Measurements from ENCODE around the gene STIM2.
"Not testable (repeated sequence)": the region's sequence is repeated elsewhere in the genome, so short reads cannot be mapped to it uniquely, and the experiment has no call there.

The STIM2 gene

DNA sequence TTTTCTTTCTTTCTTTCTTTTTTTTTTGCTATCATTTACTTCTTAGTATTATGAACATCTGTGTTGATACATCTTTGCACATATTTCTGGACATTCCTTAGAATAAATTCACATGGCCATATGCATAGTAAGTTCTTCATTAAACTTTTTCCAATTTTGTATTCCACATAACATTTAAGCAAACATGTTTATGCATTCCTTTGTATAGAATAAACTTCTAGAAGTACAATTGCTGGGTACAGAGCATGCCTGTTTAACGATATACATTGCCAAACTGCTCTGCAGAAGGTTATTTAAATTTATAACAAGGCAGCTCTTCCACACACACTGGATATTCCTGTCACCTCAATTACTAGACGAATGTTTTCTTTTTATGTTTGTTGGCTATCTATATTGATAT, 36.0 kb upstream of the STIM2 start:
- no peak for DNase-seq (ENCODE audit: low spot score in 2 of 2)

DNA sequence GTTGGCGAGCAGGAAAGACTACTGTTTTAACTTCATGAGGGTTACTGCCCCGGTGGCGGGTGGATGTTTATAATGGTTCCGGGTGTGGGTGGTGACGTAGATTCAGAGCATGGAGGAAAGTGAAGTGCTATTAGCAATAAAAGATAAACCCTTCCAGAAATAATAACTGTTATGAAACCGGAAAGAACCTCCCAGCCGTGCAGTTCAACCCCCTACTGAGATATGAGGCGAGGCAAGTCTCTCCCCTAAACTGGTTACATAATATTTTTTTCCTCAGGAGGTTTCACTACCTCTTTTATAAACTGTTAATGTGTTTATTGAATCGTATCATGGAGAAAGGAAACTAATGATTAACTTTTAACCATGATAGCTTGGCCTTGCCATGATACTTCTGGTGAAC, 33.9 kb upstream of the STIM2 start:
- H3K4me1 ChIP-seq: no peaks in the 10 kb centered on the region
- in situ Hi-C loops (cut with MboI; ENCODE audit: low sequenced_read_pairs): no loop called here
- H3K9me3 ChIP-seq: no peaks in the 10 kb centered on the region
- no peaks in the 10 kb centered on the region for H3K36me3 ChIP-seq (replicated peaks)
- no peaks in the 10 kb centered on the region for H3K27me3 ChIP-seq (ENCODE audit: low read depth)
- H3K4me3 ChIP-seq: no peak overlapping the region
- DNase-seq (ENCODE audit: low spot score in 2 of 2): no peak

More for the DNA sequence above, 36.0 kb upstream of the STIM2 start:
- Histone ChIP-seq H3K9me3 (no peaks in the 10 kb centered on the region), H3K27me3 (ENCODE audit: low read depth) (no peaks in the 10 kb centered on the region), H3K4me1 (no peaks in the 10 kb centered on the region), H3K4me3 (no peak overlapping the region), H3K36me3 (replicated peaks) (no peaks in the 10 kb centered on the region)
- in situ Hi-C loops (cut with MboI; ENCODE audit: low sequenced_read_pairs): no loop called here

DNA sequence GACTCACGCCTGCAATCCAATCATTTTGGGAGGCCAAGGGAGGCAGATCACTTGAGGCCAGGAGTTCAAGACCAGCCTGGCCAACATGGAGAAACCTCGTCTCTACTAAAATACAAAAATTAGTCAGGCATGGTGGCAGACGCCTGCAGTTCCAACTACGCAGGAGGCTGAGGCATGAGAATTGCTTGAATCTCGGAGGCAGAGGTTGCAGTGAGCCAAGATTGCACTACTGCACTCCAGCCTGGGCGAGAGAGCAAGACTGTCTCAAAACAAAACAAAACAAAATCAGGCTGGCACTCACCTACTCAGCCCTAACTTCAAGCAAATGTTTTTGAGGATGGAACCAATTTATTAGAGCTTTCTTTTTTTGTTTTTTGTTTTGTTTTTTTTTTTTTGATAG, 33.3 kb upstream of the STIM2 start:
- H3K27me3 ChIP-seq (ENCODE audit: low read depth); in situ Hi-C loops (cut with MboI; ENCODE audit: low sequenced_read_pairs); H3K36me3 ChIP-seq (replicated peaks); H3K4me1 ChIP-seq; H3K9me3 ChIP-seq; H3K4me3 ChIP-seq; DNase-seq (ENCODE audit: low spot score in 2 of 2): not testable (repeated sequence)

DNA sequence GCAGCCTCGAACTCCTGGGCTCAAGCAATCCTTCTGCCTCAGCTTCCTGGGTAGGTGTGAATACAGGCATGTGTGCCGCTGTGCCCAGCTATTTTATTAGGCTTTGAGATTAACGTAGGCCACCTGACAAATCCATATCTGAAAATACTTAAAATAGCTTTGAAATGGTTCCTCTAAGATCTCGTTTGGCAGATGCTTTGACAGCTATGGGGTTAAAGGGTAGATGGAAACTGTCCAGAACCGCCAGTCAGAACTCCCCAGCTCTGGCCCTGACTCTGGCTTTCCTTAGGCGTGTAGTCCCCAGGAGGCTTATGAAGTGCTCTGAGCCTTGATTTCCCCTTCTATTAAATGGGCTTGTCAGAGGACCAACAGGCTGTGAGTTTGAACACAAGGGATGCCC, 32.8 kb upstream of the STIM2 start:
- Histone ChIP-seq H3K4me3 (no peak overlapping the region), H3K27me3 (ENCODE audit: low read depth) (no peaks in the 10 kb centered on the region), H3K36me3 (replicated peaks) (no peaks in the 10 kb centered on the region), H3K9me3 (no peaks in the 10 kb centered on the region), H3K4me1 (no peaks in the 10 kb centered on the region)
- in situ Hi-C loops (cut with MboI; ENCODE audit: low sequenced_read_pairs): no loop called here
- DNase-seq (ENCODE audit: low spot score in 2 of 2): no peak

DNA sequence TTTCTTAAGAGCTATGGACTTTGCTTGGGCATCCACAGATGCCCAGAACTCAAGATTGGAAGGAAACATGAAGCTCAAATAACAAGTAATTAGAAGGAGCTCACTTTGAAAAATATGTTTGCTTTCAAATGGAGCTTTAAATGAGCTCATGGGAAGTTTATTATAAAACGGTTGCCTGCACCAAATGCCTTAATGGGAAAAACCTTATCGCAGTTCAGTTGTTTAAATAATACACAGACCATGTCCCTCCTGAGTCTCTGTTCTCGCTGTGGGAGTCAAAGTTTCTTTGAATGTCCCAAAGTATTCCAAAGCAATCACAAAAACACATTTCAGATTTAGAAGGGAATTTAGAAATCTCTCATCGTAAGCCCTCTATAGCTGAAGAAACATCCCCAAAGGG, 31.6 kb upstream of the STIM2 start:
- in situ Hi-C loops (cut with MboI; ENCODE audit: low sequenced_read_pairs): no loop called here
- DNase-seq (ENCODE audit: low spot score in 2 of 2): no peak
- no peaks in the 10 kb centered on the region for H3K36me3 ChIP-seq (replicated peaks)
- no peaks in the 10 kb centered on the region for H3K9me3 ChIP-seq
- H3K4me3 ChIP-seq: no peak overlapping the region
- no peaks in the 10 kb centered on the region for H3K27me3 ChIP-seq (ENCODE audit: low read depth)
- H3K4me1 ChIP-seq: no peaks in the 10 kb centered on the region

DNA sequence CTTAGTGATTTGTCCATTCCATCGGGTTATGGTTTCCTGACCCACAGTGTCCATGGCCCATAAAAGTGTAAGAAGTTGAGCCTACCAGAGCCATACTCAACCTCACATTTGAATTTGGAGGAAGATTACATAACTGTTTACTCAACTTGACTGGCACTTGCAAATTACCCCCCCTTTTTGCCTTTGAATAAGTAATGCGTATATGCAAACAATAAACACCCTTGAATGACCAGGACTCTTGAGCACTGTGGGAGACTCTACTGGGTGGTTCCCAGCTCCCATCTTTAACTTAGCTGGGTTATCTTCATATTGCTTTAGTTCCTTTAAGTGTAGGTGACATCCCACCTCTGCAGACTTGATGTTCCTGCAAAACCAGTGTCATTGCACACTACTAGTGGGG, 30.6 kb upstream of the STIM2 start:
- in situ Hi-C loops (cut with MboI; ENCODE audit: low sequenced_read_pairs): no loop called here
- Histone ChIP-seq H3K4me3 (no peak overlapping the region), H3K27me3 (ENCODE audit: low read depth) (no peaks in the 10 kb centered on the region), H3K36me3 (replicated peaks) (no peaks in the 10 kb centered on the region), H3K4me1 (no peaks in the 10 kb centered on the region), H3K9me3 (no peaks in the 10 kb centered on the region)
- no peak for DNase-seq (ENCODE audit: low spot score in 2 of 2)

DNA sequence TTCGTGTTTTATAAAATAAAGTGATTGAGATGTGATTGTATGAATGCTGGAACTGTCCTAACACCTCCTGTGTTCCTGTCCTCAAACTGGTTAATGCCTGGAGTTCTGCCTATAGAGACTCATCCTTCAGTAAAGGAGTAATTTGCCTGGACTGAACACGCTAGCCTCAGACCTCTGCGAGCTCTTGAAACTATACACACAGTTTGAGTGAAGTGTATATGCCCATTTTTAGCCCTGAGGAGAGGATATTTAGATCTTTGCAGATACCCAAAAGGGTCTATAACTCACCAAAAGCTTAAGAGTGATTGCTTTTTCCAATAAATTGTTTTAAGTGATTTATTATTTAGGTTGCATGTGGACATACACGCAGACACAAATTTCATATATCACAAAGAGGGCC, 29.9 kb upstream of the STIM2 start:
- H3K36me3 ChIP-seq (replicated peaks): no peaks in the 10 kb centered on the region
- no peaks in the 10 kb centered on the region for H3K27me3 ChIP-seq (ENCODE audit: low read depth)
- no peaks in the 10 kb centered on the region for H3K9me3 ChIP-seq
- H3K4me3 ChIP-seq: no peak overlapping the region
- DNase-seq (ENCODE audit: low spot score in 2 of 2): no peak
- no peaks in the 10 kb centered on the region for H3K4me1 ChIP-seq
- in situ Hi-C loops (cut with MboI; ENCODE audit: low sequenced_read_pairs): no loop called here

DNA sequence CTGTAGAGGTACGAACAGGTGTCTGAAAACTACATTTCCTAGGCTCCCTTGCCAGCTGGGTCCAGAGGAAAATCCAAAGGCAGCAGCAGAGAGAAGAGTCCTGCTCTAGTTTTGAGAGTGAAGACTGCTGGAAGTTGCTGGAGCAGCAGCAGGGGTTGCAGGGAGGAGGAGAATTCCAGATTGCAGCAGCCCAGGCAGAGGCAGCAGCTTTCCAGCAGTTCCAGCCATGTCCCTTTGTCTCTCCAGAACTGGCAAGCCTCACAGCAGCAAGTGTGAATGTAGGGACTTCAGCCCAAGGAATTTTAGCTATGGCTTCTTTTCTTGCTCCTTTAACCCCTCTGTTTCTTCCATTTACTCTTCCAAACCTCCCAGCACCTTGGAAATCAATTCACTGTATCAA, 24.1 kb upstream of the STIM2 start:
- in situ Hi-C loops (cut with MboI; ENCODE audit: low sequenced_read_pairs): no loop called here
- no peak for DNase-seq (ENCODE audit: low spot score in 2 of 2)
- H3K27me3 ChIP-seq (ENCODE audit: low read depth): no peaks in the 10 kb centered on the region
- no peaks in the 10 kb centered on the region for H3K4me1 ChIP-seq
- H3K9me3 ChIP-seq: no peaks in the 10 kb centered on the region
- H3K36me3 ChIP-seq (replicated peaks): no peaks in the 10 kb centered on the region
- no peak overlapping the region for H3K4me3 ChIP-seq

DNA sequence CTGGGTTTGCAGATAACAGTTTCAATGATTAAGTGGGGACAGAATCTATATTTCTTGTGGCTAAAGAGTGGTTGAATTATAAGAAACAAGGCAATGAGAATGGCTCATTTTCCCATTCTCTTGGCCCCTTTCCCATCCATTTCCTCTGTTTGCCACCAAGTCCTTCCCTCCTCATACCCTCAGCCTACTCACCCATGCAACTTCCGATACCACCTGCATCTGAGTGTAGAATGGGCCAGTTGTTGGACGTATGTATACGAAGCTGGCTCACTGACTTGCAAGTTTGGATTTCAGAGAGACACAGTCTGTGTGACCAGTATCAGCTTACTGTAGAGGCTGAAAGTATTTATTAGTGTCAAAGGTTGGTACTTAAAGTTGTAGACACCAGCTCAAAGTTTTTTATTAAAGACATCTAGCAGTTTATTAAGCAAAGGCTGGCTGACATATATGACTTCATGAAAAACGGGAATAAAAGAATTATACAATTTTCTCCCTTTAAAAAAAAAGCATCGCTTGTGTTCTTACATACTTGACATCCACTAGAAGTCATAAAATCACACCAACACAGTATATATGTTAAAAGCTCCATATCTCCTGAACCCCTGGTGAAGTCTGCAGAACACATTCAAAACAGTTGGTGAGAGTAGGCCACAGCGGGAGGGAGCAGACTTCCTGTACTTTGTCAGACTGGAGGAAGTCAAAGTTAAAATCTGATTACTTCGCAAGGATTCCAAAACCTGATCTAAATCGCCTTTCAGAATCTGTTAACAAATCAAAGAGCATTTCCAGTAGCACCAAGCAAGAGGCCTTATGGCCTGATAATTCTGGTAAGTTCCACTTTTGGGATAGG, 22.4 kb upstream of the STIM2 start:
- H3K4me3 ChIP-seq: no peak overlapping the region
- no peaks in the 10 kb centered on the region for H3K4me1 ChIP-seq
- no peak for DNase-seq (ENCODE audit: low spot score in 2 of 2)
- H3K36me3 ChIP-seq (replicated peaks): no peaks in the 10 kb centered on the region
- 0 out of 2 replicates have a peak, but pooled peaks cover 4% of the 10 kb centered on the region for H3K27me3 ChIP-seq (ENCODE audit: low read depth)
- in situ Hi-C loops (cut with MboI; ENCODE audit: low sequenced_read_pairs): no loop called here
- H3K9me3 ChIP-seq: no peaks in the 10 kb centered on the region

DNA sequence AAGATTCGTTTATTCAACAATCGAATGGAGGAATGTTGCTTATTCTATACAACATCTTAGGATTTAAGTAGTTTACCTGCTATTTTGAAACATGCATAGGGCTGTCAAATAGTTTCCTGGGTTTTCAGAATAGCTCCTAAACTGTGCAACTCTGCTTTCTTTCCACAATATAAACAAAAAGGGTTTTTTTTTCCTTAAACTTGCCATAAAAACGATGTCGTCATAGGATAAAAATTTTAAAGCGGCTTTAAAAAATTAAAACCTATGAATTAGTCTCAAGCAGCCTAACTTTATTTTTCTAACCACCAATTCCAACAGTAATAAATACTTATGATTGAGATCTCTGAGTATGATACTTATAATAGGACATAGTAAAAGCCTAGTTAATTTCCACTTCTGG, 21.6 kb upstream of the STIM2 start:
- no peaks in the 10 kb centered on the region for H3K36me3 ChIP-seq (replicated peaks)
- H3K27me3 ChIP-seq (ENCODE audit: low read depth): 0 out of 2 replicates have a peak, but pooled peaks cover 4% of the 10 kb centered on the region
- DNase-seq (ENCODE audit: low spot score in 2 of 2): no peak
- H3K9me3 ChIP-seq: no peaks in the 10 kb centered on the region
- no peak overlapping the region for H3K4me3 ChIP-seq
- in situ Hi-C loops (cut with MboI; ENCODE audit: low sequenced_read_pairs): no loop called here
- H3K4me1 ChIP-seq: no peaks in the 10 kb centered on the region

DNA sequence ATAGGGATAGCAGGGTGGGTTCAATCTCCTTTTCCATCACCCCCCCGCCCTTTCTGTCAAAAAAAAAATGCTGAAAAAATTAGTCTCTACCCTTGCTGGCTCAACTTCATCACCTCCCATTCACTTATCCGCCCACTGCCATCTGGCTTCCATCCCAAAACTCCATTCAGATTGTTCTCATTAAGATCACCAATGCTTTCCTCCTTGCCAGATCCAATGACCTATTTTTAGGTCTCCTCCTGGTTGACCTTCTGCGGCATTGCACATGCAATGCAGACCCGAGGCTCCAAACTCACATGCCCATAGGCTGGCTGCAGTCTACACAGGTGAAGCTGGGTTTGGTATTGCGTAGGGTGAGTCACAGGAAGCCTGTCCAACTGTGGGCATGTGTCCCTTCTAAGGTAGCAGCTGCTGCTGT, 21.1 kb upstream of the STIM2 start:
- in situ Hi-C loops (cut with MboI; ENCODE audit: low sequenced_read_pairs): no loop called here
- no peak for DNase-seq (ENCODE audit: low spot score in 2 of 2)
- Histone ChIP-seq H3K27me3 (ENCODE audit: low read depth) (0 out of 2 replicates have a peak, but pooled peaks cover 7% of the 10 kb centered on the region), H3K4me3 (no peak overlapping the region), H3K36me3 (replicated peaks) (no peaks in the 10 kb centered on the region), H3K9me3 (no peaks in the 10 kb centered on the region), H3K4me1 (no peaks in the 10 kb centered on the region)

DNA sequence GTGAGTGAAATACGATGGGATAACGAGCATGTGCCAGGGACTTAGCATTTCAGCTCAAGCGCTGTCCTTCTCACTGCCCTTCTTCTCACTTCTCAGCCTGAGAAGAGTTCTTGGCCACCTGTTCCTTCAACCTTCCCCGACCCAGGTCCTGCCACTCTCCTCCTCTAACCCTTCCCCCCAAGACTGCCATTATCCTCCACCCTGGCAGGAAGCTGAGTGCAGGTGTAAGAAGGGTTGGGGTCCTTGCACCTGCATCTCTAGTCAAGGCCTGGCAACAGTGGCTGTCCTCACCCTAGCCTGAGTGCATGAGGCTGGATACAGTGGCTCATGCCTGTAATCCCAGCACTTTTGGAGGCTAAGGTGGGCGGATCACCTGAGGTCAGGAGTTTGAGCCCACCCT, 19.9 kb upstream of the STIM2 start:
- Histone ChIP-seq H3K36me3 (replicated peaks) (no peaks in the 10 kb centered on the region), H3K27me3 (ENCODE audit: low read depth) (peaks cover 15% of the 10 kb centered on the region), H3K9me3 (no peaks in the 10 kb centered on the region), H3K4me1 (no peaks in the 10 kb centered on the region), H3K4me3 (no peak overlapping the region)
- in situ Hi-C loops (cut with MboI; ENCODE audit: low sequenced_read_pairs): no loop called here
- DNase-seq (ENCODE audit: low spot score in 2 of 2): no peak

DNA sequence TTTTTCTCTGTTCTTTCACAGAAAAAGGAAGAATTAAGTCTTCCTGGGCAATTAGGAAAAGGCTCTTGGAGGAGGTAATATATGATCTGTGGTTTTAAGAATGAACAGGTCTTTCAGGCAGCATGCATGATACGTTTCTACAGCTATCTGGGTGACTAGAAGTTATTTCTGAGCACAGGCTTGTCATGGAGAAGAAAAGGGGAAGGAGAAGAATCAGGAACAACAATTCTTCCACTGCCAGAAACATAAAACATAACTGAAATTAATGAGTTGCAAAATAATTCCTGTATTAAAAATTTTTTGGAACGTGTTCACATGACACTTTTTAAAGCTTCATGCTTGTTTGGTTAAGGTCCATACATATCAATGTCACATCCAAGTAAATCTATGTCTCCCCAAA, 17.7 kb upstream of the STIM2 start:
- Histone ChIP-seq H3K4me1 (no peaks in the 10 kb centered on the region), H3K9me3 (no peaks in the 10 kb centered on the region), H3K27me3 (ENCODE audit: low read depth) (peaks cover 21% of the 10 kb centered on the region), H3K36me3 (replicated peaks) (no peaks in the 10 kb centered on the region), H3K4me3 (no peak overlapping the region)
- in situ Hi-C loops (cut with MboI; ENCODE audit: low sequenced_read_pairs): no loop called here
- DNase-seq (ENCODE audit: low spot score in 2 of 2): no peak

DNA sequence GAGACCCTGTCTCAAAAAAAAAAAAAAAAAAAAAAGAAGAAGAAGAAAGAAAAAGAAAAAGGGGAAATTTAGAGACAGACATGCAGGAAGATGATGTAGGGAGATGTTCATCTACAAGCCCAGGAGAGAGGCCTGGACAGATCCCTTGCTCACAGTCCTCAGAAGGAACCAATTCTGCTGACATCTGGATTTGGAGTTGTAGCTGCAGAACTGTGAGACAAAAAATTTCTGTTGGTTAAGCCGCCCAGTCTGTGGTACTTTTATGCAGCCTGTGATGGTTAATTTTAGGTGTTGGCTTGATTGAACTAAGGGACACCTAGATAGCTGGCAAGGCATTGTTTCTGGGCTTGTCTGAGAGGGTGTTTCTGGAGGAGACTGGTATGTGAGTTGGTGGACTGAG, 10.1 kb upstream of the STIM2 start:
- no peaks in the 10 kb centered on the region for H3K4me1 ChIP-seq
- H3K27me3 ChIP-seq (ENCODE audit: low read depth): peaks cover 9% of the 10 kb centered on the region; the same call in 1 of the 2 replicates
- in situ Hi-C loops (cut with MboI; ENCODE audit: low sequenced_read_pairs): no loop called here
- H3K4me3 ChIP-seq: no peak overlapping the region
- no peaks in the 10 kb centered on the region for H3K9me3 ChIP-seq
- DNase-seq (ENCODE audit: low spot score in 2 of 2): no peak
- H3K36me3 ChIP-seq (replicated peaks): no peaks in the 10 kb centered on the region

DNA sequence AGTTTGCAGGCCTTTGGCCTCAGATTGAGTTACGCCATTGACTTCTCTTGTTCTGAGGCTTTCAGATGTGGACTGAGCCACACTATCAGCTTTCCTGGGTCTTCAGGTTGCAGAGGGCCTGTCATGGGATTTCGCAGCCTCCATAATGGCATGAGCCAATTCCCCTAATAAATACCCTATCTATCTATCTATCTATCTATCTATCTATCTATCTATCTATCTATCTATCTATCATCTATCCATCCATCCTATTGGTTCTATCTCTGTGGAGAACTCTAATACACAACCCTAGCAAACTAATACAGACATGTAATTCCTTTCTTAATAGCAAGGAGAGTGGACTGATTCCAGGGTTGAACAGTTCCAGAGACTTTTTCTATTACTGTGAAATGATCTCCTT, 9.5 kb upstream of the STIM2 start:
- no peak for DNase-seq (ENCODE audit: low spot score in 2 of 2)
- Histone ChIP-seq H3K4me1 (no peaks in the 10 kb centered on the region), H3K4me3 (no peak overlapping the region), H3K27me3 (ENCODE audit: low read depth) (peaks cover 4% of the 10 kb centered on the region; the same call in 1 of the 2 replicates), H3K36me3 (replicated peaks) (no peaks in the 10 kb centered on the region), H3K9me3 (no peaks in the 10 kb centered on the region)
- in situ Hi-C loops (cut with MboI; ENCODE audit: low sequenced_read_pairs): no loop called here
